DMS153 treated with DMSO at 0.1 percent for 48 hours (cell line): Measurements from ENCODE around the gene SYNJ2.

Source experiments
- DNase-seq: peaks from one replicate; lab custom pipeline; 2025; ENCODE audit not compliant: unreplicated experiment; lab: John Stamatoyannopoulos, UW

The SYNJ2 gene

GRCh38 chr6:158110986-158111385 lies 129.3 kb downstream of the SYNJ2 start:
- no peak for DNase-seq

- no peak for DNase-seq
Measured at GRCh38 chr6:158111987-158112386, 130.3 kb downstream of the SYNJ2 start.

DNA sequence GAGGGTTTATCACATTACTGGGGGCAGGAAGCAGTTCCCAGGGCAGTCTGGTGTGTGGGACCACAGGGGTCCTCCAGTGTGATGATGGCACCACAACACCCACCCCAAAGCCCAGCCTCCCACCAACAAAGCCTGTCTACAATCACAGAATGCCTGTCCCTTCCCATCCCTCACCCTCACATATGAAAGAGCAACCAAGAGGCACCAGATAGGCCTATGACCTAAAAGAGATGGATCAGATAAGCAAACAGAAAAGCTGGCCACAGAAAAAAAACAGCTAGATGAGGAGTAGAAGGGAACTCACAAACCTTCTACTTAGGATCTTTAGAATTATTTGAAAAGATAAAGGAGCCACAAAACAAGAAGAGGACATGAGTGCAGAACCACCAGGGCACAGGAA lies 132.1 kb downstream of the SYNJ2 start:
- no peak for DNase-seq

- DNase-seq = no peak
Measured at GRCh38 chr6:158115102-158115501, 133.4 kb downstream of the SYNJ2 start.

GRCh38 chr6:158115508-158115907 lies 133.8 kb downstream of the SYNJ2 start:
- DNase-seq = no peak

DNA sequence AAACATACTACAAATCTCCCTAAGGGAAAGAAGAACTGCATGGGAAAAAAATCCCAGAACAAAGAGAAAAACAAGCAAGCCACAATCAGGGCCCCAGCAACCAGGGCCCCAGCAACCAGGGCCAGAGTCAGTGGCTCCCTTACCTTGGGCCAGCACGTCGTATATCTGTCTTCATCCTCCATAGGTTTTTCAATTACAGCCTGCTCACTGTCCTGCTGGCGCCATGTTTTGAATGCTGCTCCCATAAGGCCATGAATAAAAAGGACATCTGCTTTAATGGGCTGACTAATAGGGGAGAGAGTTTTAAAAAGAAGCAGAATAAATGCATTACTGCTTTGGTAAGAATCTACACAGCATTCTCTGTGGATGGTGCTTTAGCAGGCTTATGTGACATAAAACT lies 137.2 kb downstream of the SYNJ2 start:
- DNase-seq = no peak

DNA sequence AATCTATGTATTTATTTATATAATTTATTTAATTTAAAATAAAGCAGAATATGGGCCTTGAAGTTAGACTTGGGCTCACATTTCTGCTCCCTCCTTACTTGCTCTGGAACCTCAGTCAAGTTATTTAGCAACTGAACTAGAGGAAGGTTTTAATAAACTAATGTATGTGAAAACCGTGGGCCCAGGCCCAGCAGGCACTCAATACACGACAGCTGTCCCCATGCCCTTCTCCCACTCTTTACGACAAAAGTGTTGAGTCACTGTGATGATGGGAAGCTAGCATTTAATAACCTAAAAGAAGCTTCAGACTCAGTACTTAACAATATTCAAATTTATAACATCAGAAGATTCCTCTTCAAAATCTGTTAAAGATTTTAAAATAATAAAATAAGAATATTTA lies 139.7 kb downstream of the SYNJ2 start:
- DNase-seq = no peak

- DNase-seq = no peak
Measured at GRCh38 chr6:158122048-158122447, 140.4 kb downstream of the SYNJ2 start.

GRCh38 chr6:158124288-158124687 lies 142.6 kb downstream of the SYNJ2 start:
- no peak for DNase-seq

DNA sequence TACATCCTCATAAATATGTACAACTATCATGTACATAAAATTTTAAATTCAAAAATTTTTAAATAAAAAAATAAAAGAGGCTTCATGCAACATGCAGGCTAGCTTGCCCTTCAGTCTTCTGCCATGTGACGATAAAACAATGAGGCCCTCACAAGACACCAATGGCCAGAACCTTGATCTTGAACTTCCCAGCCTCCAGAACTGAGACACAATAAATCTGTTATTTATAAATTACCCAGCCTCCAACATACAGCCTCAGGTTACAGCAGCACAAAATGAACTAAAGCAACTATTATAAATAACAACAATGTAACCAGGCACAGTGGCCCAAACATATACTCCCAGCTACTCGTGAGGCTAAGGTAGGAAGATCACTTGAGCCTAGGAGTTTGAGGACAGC lies 143.6 kb downstream of the SYNJ2 start:
- DNase-seq = no peak

GRCh38 chr6:158131926-158132325 lies 150.3 kb downstream of the SYNJ2 start:
- DNase-seq = no peak

DNA sequence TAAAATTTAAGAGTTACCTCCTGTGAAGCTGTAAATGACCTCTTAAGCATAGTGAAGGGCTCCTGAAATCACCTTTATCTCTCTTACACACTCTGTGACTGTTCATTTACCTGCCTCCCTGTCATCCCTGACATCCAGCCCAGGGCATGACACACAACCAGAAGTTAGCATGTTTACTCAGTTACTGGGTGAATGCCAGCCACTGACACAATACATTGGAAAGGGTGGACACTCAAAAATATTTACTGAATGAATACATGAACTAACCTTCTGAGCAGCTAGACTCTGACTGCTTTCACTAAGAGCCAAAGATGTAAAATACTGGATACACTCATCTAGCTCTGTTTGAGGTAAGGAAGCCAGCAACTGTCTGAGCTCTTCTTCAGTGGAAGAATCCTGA lies 161.1 kb downstream of the SYNJ2 start:
- peak; percentile 28 for DNase-seq

DNA sequence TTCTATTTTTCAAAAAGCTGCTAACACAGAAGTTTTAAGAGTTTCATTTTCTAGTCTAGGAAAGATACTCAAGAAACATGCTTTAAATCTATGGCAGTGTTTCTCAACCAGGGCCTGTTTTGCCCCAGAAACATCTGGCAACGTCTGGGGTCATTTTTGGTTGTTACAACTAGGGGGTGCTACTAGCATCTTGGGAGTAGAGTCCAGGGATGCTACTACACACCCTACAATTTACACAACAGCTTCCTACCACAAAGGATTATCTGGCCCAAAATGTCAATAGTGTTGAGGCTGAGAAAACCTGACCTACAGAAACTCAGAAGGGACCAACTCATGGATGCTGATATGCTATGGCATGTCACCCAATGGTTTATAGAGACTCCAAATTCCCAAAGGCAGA lies 162.0 kb downstream of the SYNJ2 start:
- DNase-seq = no peak
